ENCODE measurements around the gene ANKRD24.

- TF ChIP-seq CTCF (IDR thresholded peaks at IDR 0.05; ENCODE audit: poor library complexity) (no peak), EZH2 (IDR thresholded peaks at IDR 0.05; ENCODE audit: borderline replicate concordance) (no peak)
These were observed 18.2 kb upstream of the ANKRD24 start for GRCh38 chr19:4164262-4164661.

Measured in hepatocyte (in vitro differentiated cells).